ENCODE data around the gene TRIM44.

DNA sequence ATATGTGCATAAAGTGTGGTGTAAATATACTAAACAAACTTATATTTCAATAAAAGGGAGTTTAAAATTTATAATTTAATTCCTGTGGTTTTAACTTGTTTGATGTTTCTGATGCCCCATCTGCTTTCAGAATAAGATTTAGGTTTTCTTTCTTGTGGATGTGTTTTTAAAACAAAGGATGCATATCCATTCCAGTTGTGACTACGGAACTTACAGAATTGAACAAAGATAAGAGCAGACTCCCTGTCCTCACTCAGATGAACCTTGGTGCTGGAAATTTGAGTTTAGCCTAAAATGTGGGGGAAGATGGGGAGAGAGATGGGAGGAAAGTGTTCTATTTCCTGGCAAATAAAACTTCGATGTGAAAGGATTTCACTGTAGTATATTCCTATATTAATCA lies 41.8 kb upstream of the TRIM44 start:
- TF ChIP-seq, protein P1, sequence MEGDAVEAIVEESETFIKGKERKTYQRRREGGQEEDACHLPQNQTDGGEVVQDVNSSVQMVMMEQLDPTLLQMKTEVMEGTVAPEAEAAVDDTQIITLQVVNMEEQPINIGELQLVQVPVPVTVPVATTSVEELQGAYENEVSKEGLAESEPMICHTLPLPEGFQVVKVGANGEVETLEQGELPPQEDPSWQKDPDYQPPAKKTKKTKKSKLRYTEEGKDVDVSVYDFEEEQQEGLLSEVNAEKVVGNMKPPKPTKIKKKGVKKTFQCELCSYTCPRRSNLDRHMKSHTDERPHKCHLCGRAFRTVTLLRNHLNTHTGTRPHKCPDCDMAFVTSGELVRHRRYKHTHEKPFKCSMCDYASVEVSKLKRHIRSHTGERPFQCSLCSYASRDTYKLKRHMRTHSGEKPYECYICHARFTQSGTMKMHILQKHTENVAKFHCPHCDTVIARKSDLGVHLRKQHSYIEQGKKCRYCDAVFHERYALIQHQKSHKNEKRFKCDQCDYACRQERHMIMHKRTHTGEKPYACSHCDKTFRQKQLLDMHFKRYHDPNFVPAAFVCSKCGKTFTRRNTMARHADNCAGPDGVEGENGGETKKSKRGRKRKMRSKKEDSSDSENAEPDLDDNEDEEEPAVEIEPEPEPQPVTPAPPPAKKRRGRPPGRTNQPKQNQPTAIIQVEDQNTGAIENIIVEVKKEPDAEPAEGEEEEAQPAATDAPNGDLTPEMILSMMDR (IDR thresholded peaks at IDR 0.05) = no peak
- TF ChIP-seq POLR2A (IDR thresholded peaks at IDR 0.05) = no peak
